GM21447 (cell line): ENCODE results near the gene NUDT19.
"Not testable (repeated sequence)": the region's sequence is repeated elsewhere in the genome, so short reads cannot be mapped to it uniquely, and the experiment has no call there.

Source experiments
- ATAC-seq: cut with Tn5 transposase; IDR thresholded peaks from one replicate; pipeline ENCODE4 v1.9.1; 2021; ENCODE audit not compliant: unreplicated experiment

Gene NUDT19

GRCh38 chr19:32674931-32675719 is 16.5 kb upstream of the NUDT19 start, which contains the start of gene ANKRD27:
Gene ANKRD27, minus strand, starts transcription at chr19:32675180. Its CDS starts 16,165 bp downstream, at chr19:32659015.
- ATAC-seq: peak; percentile 96

DNA sequence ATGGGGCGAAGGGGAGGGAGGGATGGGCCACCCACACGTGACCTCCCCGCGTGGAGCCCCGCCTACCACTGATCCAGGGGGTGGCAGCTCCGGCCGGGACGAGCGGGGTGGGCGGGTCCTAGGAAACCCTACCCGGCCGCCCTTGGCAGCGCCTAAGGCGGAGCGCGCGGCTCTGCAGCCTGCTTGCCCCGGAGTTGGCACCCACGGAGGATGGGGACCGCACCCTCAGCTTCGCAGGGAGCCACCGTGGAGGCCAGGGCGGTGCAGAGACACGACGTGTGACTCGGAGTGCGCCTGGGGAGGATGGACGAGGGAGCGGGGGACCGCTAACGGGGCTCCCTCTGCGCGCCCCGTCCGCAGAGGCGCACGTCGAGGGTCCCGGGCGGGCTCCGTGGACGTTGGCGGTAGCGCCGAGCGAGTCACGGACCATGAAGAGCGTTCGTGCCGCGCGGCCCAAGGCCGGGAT is 15.9 kb upstream of the NUDT19 start, which contains the start of gene RGS9BP:
RGS9BP (plus strand) TSS at position 129 of the 466 bp plus-strand sequence. CDS start 416 bp downstream, outside the sequence.
- ATAC-seq: peak; percentile 32

GRCh38 chr19:32676186-32676894 is 15.3 kb upstream of the NUDT19 start:
- no peak for ATAC-seq

- no peak for ATAC-seq
Measured at GRCh38 chr19:32676895-32677359, 14.7 kb upstream of the NUDT19 start.

- no peak for ATAC-seq
Measured at GRCh38 chr19:32677657-32678056, 14.0 kb upstream of the NUDT19 start.

GRCh38 chr19:32680986-32681385 is 10.6 kb upstream of the NUDT19 start:
- no peak for ATAC-seq

- no peak for ATAC-seq
Measured at GRCh38 chr19:32682317-32682716, 9.3 kb upstream of the NUDT19 start.

GRCh38 chr19:32686847-32687475 is 4.7 kb upstream of the NUDT19 start:
- ATAC-seq: no peak

DNA sequence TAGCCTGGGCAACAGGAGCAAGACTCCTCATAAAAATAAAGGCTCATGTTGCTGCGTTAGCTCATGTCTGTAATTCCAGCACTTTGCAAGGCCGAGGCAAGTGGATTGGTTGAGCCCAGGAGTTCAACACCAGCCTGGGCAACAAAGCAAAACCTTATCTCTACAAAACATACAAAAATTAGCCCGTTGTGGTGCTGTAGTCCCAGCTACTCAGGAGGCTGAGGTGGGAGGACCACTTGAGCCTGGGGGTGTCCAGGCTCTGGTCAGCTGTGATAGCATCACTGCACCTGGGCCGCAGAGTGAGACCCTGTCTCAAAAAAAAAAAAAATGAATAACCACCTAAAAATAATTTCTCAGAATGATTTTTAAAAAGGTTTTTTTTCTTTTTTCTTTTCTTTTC is 3.9 kb upstream of the NUDT19 start:
- ATAC-seq: no peak

GRCh38 chr19:32688311-32688710 is 3.3 kb upstream of the NUDT19 start:
- ATAC-seq: no peak

DNA sequence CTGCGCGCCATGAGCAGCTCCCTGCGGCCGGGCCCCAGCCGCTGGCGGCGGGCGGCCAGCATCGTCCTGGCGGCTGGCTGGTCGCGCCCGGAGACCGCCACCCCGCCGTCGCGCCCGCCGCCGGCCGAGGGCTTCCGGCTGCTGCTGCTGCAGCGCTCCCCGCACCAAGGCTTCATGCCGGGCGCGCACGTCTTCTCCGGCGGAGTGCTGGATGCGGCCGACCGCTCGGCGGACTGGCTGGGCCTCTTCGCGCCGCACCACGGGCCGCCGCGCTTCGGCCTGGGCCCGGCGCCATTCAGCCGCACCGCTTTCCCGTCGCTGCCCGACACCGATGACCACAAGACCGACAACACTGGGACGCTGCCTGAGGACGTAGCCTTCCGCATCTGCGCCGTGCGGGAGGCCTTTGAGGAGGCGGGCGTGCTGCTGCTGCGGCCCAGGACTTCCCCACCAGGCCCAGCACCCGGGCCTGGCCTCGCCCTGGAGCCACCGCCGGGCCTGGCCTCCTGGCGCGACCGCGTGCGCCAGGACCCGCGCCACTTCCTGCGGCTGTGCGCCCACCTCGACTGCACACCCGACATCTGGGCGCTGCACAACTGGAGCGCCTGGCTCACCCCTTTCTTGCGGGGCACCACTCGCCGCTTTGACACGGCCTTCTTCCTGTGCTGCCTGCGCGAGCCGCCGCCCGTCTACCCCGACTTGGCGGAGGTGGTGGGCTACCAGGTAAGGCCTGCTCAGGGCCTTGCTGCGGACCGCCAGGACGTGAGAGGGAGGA is 518 bp downstream of the NUDT19 start:
- ATAC-seq: peak; percentile 48

DNA sequence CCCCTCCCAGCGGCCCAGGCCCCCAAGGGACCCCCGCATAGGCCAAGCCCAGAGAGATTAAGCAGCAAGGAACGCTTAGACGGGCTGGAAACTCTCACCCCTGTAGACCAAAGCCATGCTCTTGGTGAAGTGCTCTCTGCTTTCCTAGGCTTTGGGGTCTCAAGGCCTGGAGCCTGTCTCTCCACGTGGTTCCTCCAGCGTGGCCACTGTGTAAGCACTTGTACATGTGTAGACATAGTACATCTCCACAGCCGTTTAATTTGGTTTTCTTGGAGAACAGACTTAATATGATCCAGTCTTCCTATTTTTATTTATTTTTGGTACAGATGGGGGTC is 1.1 kb downstream of the NUDT19 start:
- ATAC-seq: no peak

DNA sequence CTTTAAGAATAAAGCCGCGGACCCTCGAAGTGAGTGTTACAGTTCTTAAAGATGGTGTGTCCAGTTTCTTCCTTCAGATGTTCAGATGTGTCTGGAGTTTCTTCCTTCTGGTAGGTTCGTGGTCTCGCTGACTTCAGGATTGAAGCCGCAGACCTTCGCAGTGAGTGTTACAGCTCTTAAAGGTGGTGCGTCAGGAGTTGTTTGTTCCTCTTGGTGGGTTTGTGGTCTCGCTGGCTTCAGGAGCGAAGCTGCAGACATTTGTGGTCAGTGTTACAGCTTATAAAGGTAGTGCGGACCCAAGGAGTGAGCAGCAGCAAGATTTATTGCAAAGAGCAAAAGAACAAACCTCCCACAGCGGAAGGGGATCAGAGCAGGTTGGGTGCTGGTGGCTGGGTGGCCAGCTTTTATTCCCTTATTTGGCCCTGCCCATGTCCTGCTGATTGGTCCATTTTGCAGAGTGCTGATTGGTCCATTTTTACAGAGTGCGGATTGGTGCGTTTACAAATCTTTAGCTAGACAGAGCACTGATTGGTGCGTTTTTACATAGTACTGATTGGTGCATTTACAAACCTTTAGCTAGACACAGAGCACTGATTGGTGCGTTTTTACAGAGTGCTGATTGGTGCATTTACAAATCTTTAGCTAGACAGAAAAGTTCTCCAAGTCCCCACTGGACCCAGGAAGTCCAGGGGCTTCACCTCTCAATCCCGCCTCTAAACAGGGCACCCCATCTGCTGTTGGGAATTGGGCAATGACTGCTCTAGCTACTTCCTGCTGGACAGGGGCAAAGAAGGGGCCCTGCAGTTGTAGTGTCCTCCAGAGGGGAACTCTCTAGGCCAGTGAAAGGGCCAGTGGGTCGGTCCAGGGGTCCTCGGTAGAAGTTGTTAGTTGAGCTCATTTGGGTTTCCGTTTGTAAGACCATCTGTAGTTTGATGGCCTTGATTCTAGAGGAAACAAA is 1.8 kb downstream of the NUDT19 start:
- not testable (repeated sequence) for ATAC-seq

- ATAC-seq: not testable (repeated sequence)
Measured at GRCh38 chr19:32694316-32694715, 2.7 kb downstream of the NUDT19 start.

DNA sequence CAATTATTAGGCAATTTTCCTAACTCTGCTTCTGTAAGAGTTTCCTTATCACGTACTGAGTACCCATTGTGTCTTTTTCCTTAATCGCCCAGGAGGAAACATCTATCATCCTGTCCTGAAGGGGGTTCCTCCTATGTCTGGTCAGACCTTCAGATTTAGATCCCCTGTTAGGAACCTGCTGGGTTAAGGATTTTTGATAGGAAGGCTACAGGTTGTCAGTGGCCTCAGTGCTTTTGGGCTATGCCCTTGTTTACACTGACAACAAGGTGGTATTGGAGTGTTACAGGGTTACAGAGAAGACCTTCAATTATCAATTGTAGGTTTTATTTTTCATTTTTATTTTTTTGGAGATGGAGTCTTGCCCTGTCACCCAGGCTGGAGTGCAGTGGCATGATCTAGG is 3.2 kb downstream of the NUDT19 start:
- not testable (repeated sequence) for ATAC-seq

GRCh38 chr19:32695506-32695905 is 3.9 kb downstream of the NUDT19 start:
- not testable (repeated sequence) for ATAC-seq

DNA sequence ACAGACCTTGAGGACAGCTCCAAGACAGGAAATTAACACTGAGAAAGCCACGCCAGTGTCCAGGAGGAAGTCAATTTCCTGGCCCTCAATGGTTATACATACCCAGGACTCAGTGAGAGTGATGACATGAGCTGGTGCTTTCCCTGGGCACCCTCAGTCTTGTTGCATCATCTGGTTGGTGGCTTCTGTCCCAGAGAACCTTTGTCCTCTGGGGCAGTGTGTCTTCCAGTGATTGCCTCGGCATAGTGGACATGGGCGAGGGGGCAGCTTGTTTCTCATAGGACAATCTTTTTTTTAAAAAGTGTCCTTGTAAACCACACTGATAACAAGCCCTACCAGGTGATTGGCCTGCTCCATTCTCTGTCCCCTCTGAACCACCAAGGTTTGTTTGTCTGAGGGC is 5.2 kb downstream of the NUDT19 start:
- not testable (repeated sequence) for ATAC-seq

DNA sequence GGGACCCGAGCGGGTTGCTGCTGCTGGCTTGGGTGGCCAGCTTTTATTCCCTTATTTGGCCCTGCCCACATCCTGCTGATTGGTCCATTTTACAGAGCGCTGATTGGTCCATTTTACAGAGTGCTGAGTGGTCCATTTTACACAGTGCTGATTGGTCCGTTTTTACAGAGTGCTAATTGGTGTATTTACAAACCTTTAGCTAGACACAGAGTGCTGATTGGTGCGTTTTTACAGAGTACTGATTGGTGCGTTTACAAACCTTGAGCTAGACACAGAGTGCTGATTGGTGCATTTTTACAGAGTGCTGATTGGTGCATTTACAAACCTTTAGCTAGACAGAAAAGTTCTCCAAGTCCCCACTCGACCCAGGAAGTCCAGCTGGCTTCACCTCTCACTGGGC is 8.5 kb downstream of the NUDT19 start:
- not testable (repeated sequence) for ATAC-seq

DNA sequence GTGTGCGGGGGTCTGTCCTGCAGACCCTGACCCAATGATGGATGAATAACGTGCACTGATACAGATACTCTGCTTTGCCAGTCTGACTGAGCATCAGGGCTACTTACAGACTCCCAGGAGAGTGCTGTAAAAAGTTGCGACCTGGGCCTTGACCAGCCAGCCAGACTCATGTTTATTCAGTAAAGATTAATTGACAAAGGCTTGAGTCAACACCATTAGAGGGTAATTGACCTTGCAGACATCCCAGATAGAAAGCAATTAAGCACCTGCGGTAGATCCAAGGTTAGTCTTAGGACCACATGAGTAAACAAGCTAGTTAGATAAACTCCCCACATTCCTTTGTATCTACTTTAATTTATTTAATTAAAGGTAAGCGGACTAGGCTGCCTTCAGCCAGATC is 10.4 kb downstream of the NUDT19 start:
- ATAC-seq: no peak

DNA sequence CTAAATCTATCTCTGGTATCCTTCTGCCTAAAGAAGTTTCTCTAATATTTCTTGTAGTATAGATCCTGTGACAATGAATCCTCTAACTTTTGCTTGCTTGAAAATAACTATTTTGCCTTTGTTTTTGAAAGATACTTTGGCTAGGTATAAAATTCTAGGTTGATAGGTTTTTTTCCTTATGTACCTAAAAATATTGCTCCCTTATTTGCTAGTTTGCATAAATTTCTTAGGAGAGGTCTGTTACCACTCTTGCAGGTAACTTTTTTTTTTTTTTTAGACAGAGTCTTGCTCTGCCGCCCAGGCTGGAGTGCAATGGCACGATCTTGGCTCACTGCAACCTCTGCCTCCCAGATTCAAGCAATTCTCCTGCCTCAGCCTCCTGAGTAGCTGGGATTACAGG is 12.4 kb downstream of the NUDT19 start:
- ATAC-seq: not testable (repeated sequence)
